ENCODE results near the gene AIFM3. TPM values are rescaled to one million over a fixed set of nuclear protein-coding genes. Genes with fewer than 3 reads are reported as not detected.
"Not testable (repeated sequence)": the region's sequence is repeated elsewhere in the genome, so short reads cannot be mapped to it uniquely, and the experiment has no call there.

The AIFM3 gene
- total RNA-seq, 2 donors from 2014 or later: 3.4 to 5.8 TPM

DNA sequence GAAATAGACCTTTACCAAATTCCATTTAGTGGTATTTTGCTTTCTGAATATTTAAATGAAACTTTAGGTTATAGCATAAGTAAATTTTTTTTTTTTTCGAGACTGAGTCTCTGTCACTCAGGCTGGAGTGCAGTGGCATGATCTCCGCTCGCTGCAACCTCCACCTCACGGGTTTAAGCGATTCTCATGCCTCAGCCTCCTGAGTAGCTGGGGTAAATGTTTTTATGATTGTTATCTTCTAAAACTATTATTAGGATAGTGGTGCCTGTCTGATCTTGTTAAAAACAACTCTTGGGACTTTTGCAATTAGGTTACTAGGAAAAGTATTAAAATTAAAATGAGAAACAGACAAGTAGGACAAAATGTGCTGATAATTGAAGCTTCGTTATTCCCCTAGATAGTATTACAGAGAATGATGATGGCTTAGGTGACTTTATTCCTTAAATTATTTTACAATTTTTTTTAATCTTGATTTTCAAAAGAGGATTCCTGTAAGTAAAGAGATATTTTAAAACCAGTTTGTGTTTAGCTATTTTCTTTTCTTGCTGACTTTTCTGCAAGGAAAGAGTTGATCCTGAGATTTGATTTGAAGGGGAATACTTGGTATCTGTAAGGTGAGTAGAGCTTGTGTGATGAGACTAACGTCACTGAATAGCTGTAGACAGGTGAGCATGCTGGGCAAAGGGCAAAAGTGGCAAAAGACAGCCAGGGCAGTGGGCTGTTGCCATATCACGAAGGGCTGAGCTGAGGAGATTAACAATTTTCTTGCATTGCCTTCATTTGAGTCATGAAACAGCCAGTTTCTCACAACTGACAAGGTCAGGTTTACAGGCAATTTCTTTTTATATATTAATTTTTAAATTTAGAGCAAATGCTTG, 29.0 kb upstream of the AIFM3 start:
- Histone ChIP-seq H3K27ac (no peak overlapping the region), H3K36me3 (peaks cover 12% of the 10 kb centered on the region), H3K4me3 (no peak overlapping the region), H3K4me1 (ENCODE audit: control insufficient read depth in 1 of 2, low read depth in 2 of 2) (peaks cover 16 to 51% of the 10 kb centered on the region in 2 donors), H3K27me3 (replicated peaks; ENCODE audit: insufficient read depth) (no peaks in the 10 kb centered on the region), H3K9me3 (no peaks in the 10 kb centered on the region)
- ATAC-seq (ENCODE audit: insufficient number of reproducible peaks, low FRiP score, low read depth) (no peak), DNase-seq (ENCODE audit: low spot score) (no peak)
- TF ChIP-seq, protein P1, sequence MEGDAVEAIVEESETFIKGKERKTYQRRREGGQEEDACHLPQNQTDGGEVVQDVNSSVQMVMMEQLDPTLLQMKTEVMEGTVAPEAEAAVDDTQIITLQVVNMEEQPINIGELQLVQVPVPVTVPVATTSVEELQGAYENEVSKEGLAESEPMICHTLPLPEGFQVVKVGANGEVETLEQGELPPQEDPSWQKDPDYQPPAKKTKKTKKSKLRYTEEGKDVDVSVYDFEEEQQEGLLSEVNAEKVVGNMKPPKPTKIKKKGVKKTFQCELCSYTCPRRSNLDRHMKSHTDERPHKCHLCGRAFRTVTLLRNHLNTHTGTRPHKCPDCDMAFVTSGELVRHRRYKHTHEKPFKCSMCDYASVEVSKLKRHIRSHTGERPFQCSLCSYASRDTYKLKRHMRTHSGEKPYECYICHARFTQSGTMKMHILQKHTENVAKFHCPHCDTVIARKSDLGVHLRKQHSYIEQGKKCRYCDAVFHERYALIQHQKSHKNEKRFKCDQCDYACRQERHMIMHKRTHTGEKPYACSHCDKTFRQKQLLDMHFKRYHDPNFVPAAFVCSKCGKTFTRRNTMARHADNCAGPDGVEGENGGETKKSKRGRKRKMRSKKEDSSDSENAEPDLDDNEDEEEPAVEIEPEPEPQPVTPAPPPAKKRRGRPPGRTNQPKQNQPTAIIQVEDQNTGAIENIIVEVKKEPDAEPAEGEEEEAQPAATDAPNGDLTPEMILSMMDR (IDR thresholded peaks at IDR 0.05): no peak

DNA sequence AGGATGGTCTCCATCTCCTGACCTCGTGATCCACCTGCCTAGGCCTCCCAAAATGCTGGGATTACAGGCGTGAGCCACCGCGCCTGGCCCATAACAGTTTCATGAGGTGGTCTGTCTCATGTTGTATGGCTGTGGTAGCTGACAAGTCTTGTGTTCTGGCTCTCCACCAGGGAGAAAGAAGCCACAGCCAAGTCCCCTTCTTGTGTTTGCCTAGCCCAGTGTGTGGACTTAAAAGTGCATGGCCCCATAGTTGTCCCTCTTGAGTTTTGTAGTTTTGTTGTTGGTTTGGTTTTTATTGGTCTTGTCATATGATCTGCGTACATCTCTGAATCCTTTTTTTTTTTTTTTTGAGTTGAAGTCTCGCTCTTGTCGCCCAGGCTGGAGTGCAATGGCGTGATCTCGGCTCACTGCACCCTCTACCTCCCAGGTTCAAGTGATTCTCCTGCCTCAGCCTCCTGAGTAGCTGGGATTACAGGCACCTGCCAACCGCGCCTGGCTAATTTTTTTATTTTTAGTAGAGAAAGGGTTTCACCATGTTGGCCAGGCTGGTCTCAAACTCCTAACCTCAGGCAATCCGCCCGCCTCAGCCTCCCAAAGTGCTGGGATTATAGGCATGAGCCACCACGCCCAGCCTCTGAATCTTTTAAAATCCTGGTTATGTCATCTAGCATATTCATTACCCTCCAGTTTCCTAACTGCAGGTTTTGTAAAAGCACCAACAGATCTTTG, 27.4 kb upstream of the AIFM3 start:
- not testable (repeated sequence) for ATAC-seq (ENCODE audit: insufficient number of reproducible peaks, low FRiP score, low read depth); H3K9me3 ChIP-seq; DNase-seq (ENCODE audit: low spot score); H3K4me3 ChIP-seq; H3K36me3 ChIP-seq; H3K27ac ChIP-seq; H3K27me3 ChIP-seq (replicated peaks; ENCODE audit: insufficient read depth)
- H3K4me1 ChIP-seq (ENCODE audit: control insufficient read depth in 1 of 2, low read depth in 2 of 2): peaks cover 17 to 53% of the 10 kb centered on the region in 2 donors

DNA sequence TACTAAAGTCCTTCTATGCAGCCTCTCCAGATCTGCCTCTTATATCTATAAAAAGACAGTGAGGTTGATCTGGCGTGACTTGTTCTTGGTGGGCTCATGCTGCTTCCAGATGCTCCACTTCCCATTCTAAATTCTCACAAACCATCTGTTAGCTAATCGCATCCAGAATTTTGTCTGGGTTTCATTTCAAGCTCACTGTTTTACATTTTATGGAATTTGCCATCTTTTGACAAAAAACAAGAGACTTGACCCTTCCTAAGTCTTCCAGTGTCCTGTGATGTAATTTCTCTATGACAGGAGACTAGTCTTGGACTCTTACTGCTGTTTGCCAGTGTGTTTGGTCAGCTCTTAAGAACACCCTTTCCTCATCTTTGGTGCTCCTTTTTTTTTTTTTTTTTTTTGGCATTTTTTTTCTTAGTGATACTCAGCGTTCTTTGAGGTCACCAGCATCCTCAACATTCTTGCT, 26.8 kb upstream of the AIFM3 start:
- no peak for DNase-seq (ENCODE audit: low spot score)
- TF ChIP-seq, protein P1 (IDR thresholded peaks at IDR 0.05): no peak
- Histone ChIP-seq H3K36me3 (peaks cover 1% of the 10 kb centered on the region), H3K27me3 (replicated peaks; ENCODE audit: insufficient read depth) (no peaks in the 10 kb centered on the region), H3K4me1 (ENCODE audit: control insufficient read depth in 1 of 2, low read depth in 2 of 2) (peaks cover 23 to 59% of the 10 kb centered on the region in 2 donors), H3K4me3 (no peak overlapping the region), H3K27ac (no peak overlapping the region), H3K9me3 (no peaks in the 10 kb centered on the region)
- ATAC-seq (ENCODE audit: insufficient number of reproducible peaks, low FRiP score, low read depth): no peak

DNA sequence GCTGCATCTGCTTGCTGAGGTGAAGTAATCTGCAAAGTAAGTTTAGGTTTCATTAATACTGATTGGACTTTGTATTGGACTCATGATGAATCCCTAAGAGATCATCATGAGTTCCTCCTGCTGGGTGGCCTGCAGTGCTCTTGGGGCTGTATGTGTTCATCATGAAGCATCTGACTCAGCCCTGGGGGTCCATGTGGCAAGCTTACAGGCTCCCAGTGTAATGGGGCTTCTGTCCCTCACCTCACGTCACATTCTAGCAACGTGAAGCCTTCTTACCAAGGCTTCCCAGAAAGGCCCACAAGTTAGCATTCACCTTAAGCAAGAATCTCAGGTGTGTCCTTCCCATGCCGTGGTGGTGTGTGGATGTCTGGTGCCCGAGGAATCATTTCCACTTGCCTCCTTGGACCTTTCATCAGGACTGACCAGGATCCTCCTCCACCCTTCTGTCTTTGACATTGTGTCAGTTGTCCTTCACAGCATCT, 26.1 kb upstream of the AIFM3 start:
- TF ChIP-seq, protein P1 (IDR thresholded peaks at IDR 0.05): no peak
- no peaks in the 10 kb centered on the region for H3K27me3 ChIP-seq (replicated peaks; ENCODE audit: insufficient read depth)
- H3K4me3 ChIP-seq: no peak overlapping the region
- peaks cover 24 to 61% of the 10 kb centered on the region in 2 donors for H3K4me1 ChIP-seq (ENCODE audit: control insufficient read depth in 1 of 2, low read depth in 2 of 2)
- no peaks in the 10 kb centered on the region for H3K36me3 ChIP-seq
- H3K9me3 ChIP-seq: no peaks in the 10 kb centered on the region
- DNase-seq (ENCODE audit: low spot score): no peak
- ATAC-seq (ENCODE audit: insufficient number of reproducible peaks, low FRiP score, low read depth): no peak
- H3K27ac ChIP-seq: no peak overlapping the region

DNA sequence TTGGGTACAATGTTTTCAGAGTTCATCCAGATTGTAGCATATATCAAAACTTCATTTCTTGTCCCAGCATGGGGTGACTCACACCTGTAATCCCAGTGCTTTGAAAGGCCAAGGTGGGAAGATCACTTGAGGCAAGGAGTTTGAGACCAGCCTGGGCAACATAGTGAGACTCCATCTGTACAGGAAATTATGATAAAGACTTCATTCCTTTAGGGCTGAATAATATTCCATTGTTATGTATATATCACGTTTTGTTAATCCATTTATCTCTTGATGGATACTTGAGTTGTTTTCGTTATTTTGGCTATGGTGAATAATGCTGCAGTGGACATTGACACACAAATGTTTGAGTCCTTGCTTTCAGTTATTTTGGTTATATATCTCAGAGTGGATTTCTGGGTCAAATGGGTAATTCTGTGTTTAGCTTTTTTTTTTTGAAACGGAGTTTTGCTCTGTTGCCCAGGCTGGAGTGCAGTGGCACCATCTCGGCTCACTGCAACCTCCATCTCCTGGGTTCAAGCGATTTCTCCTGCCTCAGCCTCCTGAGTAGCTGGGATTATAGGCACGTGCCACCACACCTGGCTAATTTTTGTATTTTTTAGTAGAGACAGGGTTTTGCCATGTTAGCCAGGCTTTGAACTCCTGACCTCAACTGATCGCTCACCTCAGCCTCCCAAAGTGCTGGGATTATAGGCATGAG, 24.7 kb upstream of the AIFM3 start:
- H3K9me3 ChIP-seq; H3K27ac ChIP-seq; H3K36me3 ChIP-seq; H3K27me3 ChIP-seq (replicated peaks; ENCODE audit: insufficient read depth); H3K4me3 ChIP-seq; DNase-seq (ENCODE audit: low spot score); ATAC-seq (ENCODE audit: insufficient number of reproducible peaks, low FRiP score, low read depth): not testable (repeated sequence)
- peaks cover 19 to 59% of the 10 kb centered on the region in 2 donors for H3K4me1 ChIP-seq (ENCODE audit: control insufficient read depth in 1 of 2, low read depth in 2 of 2)

Data from thoracic aorta (tissue), 2 donors.